ENCODE results near the gene KSR2.

Gene KSR2

GRCh38 chr12:117577122-117577657 lies 391.6 kb downstream of the KSR2 start:
- TF ChIP-seq CTCF (IDR thresholded peaks at IDR 0.05; ENCODE audit: control insufficient read depth, insufficient read depth, low read depth, low read length, missing control alignments): no peak
- no peak for DNase-seq (ENCODE audit: low read depth)
- no peak overlapping the region for H3K4me3 ChIP-seq (ENCODE audit: control insufficient read depth, low read depth, low read length)

DNA sequence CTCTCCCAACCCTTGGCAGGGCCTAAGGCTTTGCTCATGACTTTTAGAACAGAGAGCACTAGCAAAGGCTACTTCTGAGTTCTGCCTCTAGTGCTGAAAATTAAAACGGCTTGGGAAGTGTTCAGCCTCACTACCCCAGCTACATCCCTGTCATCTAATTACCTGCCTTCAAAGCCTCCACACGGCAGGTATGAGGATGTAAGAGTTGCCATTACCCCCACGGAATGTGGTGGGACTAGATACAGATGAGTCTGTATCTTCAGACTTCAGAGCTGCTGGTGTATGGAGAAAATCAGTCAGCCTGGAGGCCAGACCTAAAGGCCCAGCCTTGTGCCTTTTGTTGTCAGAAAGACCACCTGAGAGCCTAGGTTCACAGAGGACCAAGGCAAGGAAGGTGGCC lies 392.7 kb downstream of the KSR2 start:
- no peak overlapping the region for H3K4me3 ChIP-seq (ENCODE audit: control insufficient read depth, low read depth, low read length)
- no peak for TF ChIP-seq CTCF (IDR thresholded peaks at IDR 0.05; ENCODE audit: control insufficient read depth, insufficient read depth, low read depth, low read length, missing control alignments)
- DNase-seq (ENCODE audit: low read depth): no peak

DNA sequence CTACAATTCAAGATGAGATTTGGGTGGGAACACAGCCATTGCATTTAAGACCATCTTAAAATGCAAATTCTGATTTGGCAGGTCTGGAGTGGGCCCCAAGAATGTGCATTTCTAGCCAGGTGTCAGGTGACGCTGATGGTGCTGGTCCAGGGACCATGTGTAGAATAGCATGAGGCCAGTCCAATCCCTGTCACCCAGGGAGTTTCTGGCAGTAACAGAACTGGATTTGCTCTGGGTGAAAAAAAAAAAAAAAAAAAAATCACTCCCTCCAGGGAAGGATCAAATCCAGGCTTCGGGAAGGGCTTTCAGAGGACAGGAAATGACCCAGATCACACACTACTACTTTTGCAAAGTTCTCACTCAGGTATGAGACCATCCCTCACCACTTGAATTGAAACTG lies 394.1 kb downstream of the KSR2 start:
- no peak for DNase-seq (ENCODE audit: low read depth)
- no peak overlapping the region for H3K4me3 ChIP-seq (ENCODE audit: control insufficient read depth, low read depth, low read length)
- no peak for TF ChIP-seq CTCF (IDR thresholded peaks at IDR 0.05; ENCODE audit: control insufficient read depth, insufficient read depth, low read depth, low read length, missing control alignments)

GRCh38 chr12:117572755-117573154 lies 396.0 kb downstream of the KSR2 start:
- no peak for TF ChIP-seq CTCF (IDR thresholded peaks at IDR 0.05; ENCODE audit: control insufficient read depth, insufficient read depth, low read depth, low read length, missing control alignments)
- no peak for DNase-seq (ENCODE audit: low read depth)

DNA sequence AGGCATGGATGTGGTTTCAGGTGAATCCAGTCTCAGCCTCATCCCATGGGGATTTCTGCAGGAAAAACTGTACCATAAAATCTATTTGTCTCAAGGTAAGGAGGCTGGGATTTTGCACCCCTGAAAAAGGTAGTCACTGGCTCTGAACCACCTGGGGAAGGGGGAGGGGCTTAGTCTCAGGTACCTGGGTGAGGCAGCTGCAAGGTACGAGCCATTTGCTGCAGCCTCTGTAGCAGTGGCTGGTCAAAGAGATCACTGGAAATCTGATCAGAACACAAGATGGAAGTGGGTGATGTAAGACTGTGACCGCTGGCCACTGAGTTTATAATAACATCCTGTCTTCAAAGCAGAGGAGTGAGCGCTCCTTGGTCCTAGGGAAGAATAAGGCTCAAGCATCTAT lies 397.5 kb downstream of the KSR2 start:
- no peak for DNase-seq (ENCODE audit: low read depth)
- H3K4me3 ChIP-seq (ENCODE audit: control insufficient read depth, low read depth, low read length): no peak overlapping the region
- no peak for TF ChIP-seq CTCF (IDR thresholded peaks at IDR 0.05; ENCODE audit: control insufficient read depth, insufficient read depth, low read depth, low read length, missing control alignments)

More at GRCh38 chr12:117572755-117573154, 396.0 kb downstream of the KSR2 start:
- no peak overlapping the region for H3K4me3 ChIP-seq (ENCODE audit: control insufficient read depth, low read depth, low read length)

GRCh38 chr12:117570608-117571007 lies 398.2 kb downstream of the KSR2 start:
- no peak for TF ChIP-seq CTCF (IDR thresholded peaks at IDR 0.05; ENCODE audit: control insufficient read depth, insufficient read depth, low read depth, low read length, missing control alignments)
- H3K4me3 ChIP-seq (ENCODE audit: control insufficient read depth, low read depth, low read length): no peak overlapping the region
- no peak for DNase-seq (ENCODE audit: low read depth)
